DOHH2 (cell line): ENCODE results near the gene BMP7.
A peak's percentile ranks its signal among the peaks of the same experiment; 100 is the strongest.

Source experiments
- H3F3A ChIP-seq: fragments of 200-600 bp; sonication (generic), shearing (Covaris generic); 2 replicates; pipeline ENCODE4 v1.6.0; 2016; ENCODE audit warnings: antibody characterized with exemption, mild to moderate bottlenecking; ENCODE audit not compliant: control insufficient read depth, insufficient read depth
- H3K27ac ChIP-seq: fragments of 200-600 bp; sonication (generic); 2 replicates; pipeline ENCODE4 v1.5.1; 2014; ENCODE audit warnings: low read depth, mild to moderate bottlenecking, low read length, moderate library complexity
- H3K27me3 ChIP-seq: fragments of 200-600 bp; sonication (generic); 2 replicates; pipeline ENCODE4 v1.6.1; 2014; ENCODE audit warnings: mild to moderate bottlenecking, low read length, mixed read lengths; ENCODE audit not compliant: control insufficient read depth
- H3K36me3 ChIP-seq: fragments of 200-600 bp; sonication (generic); 2 replicates; pipeline ENCODE4 v1.6.1; 2014; ENCODE audit warnings: mild to moderate bottlenecking, low read length, moderate library complexity, mixed read lengths; ENCODE audit not compliant: control insufficient read depth
- H3K4me1 ChIP-seq: fragments of 200-600 bp; sonication (generic); 2 replicates; pipeline ENCODE4 v1.6.1; 2014; ENCODE audit warnings: mild to moderate bottlenecking, low read length, mixed read lengths; ENCODE audit not compliant: control insufficient read depth
- H3K4me2 ChIP-seq: fragments of 200-600 bp; sonication (generic); 2 replicates; pipeline ENCODE4 v1.6.0; 2014; ENCODE audit warnings: mild to moderate bottlenecking, low read length, moderate library complexity
- H3K4me3 ChIP-seq: fragments of 200-600 bp; sonication (generic); 2 replicates; pipeline ENCODE4 v1.5.1; 2014; ENCODE audit warnings: mild to moderate bottlenecking, low read length, mixed read lengths
- H3K79me2 ChIP-seq: fragments of 200-600 bp; sonication (generic); 2 replicates; pipeline ENCODE4 v1.6.1; 2014; ENCODE audit warnings: mild to moderate bottlenecking, low read length, mixed read lengths; ENCODE audit not compliant: control insufficient read depth
- H3K9me2 ChIP-seq: fragments of 200-600 bp; sonication (generic); replicated peaks from 2 replicates; pipeline ENCODE4 v1.6.1; 2014; ENCODE audit warnings: mild to moderate bottlenecking, low read length, mixed read lengths; ENCODE audit not compliant: control insufficient read depth
- H3K9me3 ChIP-seq: fragments of 200-600 bp; sonication (generic); 2 replicates; pipeline ENCODE4 v1.6.1; 2014; ENCODE audit warnings: antibody characterized with exemption, low read length, mixed read lengths; ENCODE audit not compliant: control insufficient read depth, insufficient read depth
- H4K20me1 ChIP-seq: fragments of 200-600 bp; sonication (generic); 2 replicates; pipeline ENCODE4 v1.6.0; 2014; ENCODE audit warnings: low read depth, mild to moderate bottlenecking, antibody characterized with exemption, low read length, moderate library complexity; ENCODE audit not compliant: control insufficient read depth, insufficient read depth
- CTCF ChIP-seq: fragments of 200-600 bp; sonication (generic); IDR thresholded peaks from one replicate; pipeline ENCODE4 v1.5.1; 2014; ENCODE audit warnings: antibody characterized with exemption, mild to moderate bottlenecking, low read depth, low read length; ENCODE audit not compliant: poor library complexity, severe bottlenecking
- EZH2phosphoT487 ChIP-seq: fragments of 200-600 bp; sonication (generic); IDR thresholded peaks from 2 replicates; pipeline ENCODE4 v1.6.1; 2017; ENCODE audit warnings: borderline replicate concordance, mild to moderate bottlenecking, antibody characterized with exemption, low read length, moderate library complexity, mixed read lengths

BMP7 gene

DNA sequence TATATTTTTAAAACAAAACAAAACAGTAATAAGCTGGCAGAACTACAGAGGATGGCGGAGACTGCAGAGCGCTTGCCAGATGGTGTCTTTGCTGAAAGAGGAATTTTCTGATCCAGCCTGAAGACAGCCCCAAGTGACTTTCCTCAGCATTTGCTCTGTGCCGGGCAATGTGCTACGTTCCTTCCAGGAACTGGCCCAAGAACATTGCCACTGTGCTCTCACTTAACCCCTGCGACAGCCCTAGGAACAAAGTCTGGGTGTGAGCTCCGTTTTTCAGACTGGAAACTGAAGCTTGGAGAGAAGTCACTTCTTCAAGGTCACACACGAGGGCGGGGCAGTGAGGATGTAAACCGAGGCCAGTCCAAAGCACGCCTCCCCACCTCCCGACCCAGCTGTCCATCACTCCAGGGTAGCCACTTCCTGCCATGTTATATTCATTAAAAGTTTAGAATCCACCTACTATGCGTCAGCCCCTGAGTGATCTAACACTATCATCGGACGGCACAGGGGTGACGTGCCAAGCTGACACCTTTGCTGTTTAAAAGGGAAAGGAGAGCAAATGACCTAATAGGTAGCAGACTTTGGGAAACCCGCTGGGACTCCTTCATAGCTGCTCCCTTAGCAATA is 22.3 kb upstream of the BMP7 start:
- Histone ChIP-seq H3K4me3 (peak overlapping the region; percentile 52), H3K9me2 (no peaks in the 10 kb centered on the region), H3K27me3 (no peaks in the 10 kb centered on the region)

DNA sequence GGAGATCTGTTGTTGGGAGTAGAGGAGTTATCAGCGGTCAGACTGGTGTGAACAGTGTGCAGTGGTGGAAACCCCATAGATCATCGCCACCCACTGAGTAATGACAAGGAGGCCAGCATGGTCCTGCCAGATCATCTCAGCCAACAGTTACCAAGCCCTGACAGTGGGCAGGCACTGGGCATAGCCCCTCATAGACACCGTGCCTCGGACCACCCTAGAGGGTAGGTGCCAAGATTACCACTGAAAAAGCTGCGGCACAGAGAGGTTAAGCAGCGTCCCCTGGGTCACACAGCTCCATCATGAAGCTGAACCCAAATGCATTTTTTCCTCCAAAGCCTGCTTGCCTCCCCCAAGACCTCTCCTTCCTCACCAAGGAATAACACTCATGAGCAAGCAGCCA is 21.5 kb upstream of the BMP7 start:
- Histone ChIP-seq H3F3A (peaks cover 22% of the 10 kb centered on the region), H3K79me2 (peaks cover 14% of the 10 kb centered on the region), H3K27me3 (no peaks in the 10 kb centered on the region), H3K4me3 (no peak overlapping the region), H4K20me1 (no peaks in the 10 kb centered on the region), H3K27ac (peak overlapping the region; percentile 94; the same call in 1 of the 2 replicates), H3K4me1 (peaks cover 97% of the 10 kb centered on the region), H3K4me2 (peak overlapping the region; percentile 32), H3K9me2 (no peaks in the 10 kb centered on the region), H3K9me3 (no peaks in the 10 kb centered on the region), H3K36me3 (no peaks in the 10 kb centered on the region)
- TF ChIP-seq EZH2phosphoT487 (no peak), CTCF (no peak)

More for the DNA sequence above, 22.3 kb upstream of the BMP7 start:
- Histone ChIP-seq H4K20me1 (no peaks in the 10 kb centered on the region), H3K9me3 (no peaks in the 10 kb centered on the region), H3K36me3 (no peaks in the 10 kb centered on the region), H3K4me2 (peak overlapping the region; percentile 59), H3K79me2 (peaks cover 7% of the 10 kb centered on the region; the same call in 1 of the 2 replicates), H3K27ac (no peak overlapping the region), H3F3A (peaks cover 16% of the 10 kb centered on the region), H3K4me1 (peaks cover 89% of the 10 kb centered on the region)
- TF ChIP-seq CTCF, result no peak
- no peak for TF ChIP-seq EZH2phosphoT487

- Histone ChIP-seq H3K79me2 (peaks cover 21% of the 10 kb centered on the region), H3K27me3 (no peaks in the 10 kb centered on the region), H3F3A (peaks cover 29% of the 10 kb centered on the region), H3K4me1 (peaks cover 99% of the 10 kb centered on the region), H3K4me2 (peak overlapping the region; percentile 32), H3K36me3 (no peaks in the 10 kb centered on the region), H3K4me3 (no peak overlapping the region), H3K9me3 (no peaks in the 10 kb centered on the region), H4K20me1 (no peaks in the 10 kb centered on the region), H3K9me2 (no peaks in the 10 kb centered on the region), H3K27ac (peak overlapping the region; percentile 94)
- TF ChIP-seq EZH2phosphoT487, result no peak
- TF ChIP-seq CTCF, result no peak
Observed at GRCh38 chr20:57287007-57287880, 20.8 kb upstream of the BMP7 start.
